Gastrocnemius medialis (tissue), 4 donors: ENCODE data around the gene LINC01488. TPM values are rescaled to one million over a fixed set of nuclear protein-coding genes. Genes with fewer than 3 reads are reported as not detected.

Experiments
- ATAC-seq, 2 donors: fragments of 150-250 bp; one replicate each; pipeline ENCODE4 v1.9.1; 2016
- DNase-seq, 2 donors: peaks; one replicate each; pipeline ENCODE4 v3.0.0-alpha.2; 2019
- H3K27ac ChIP-seq, 4 donors: fragments of 200-600 bp; sonication (generic); 1 replicate in 1 of 4; 2 replicates in 3 of 4; pipeline ENCODE4 v1.5.1; 2016 to 2018; ENCODE audit warnings: mild to moderate bottlenecking in 2 of 4, moderate library complexity in 1 of 4
- H3K27me3 ChIP-seq, 3 donors: fragments of 200-600 bp; sonication (generic) in 2 of 3; 1 replicate in 1 of 3; 2 replicates in 2 of 3; pipeline versions ENCODE4 v1.5.1 to v1.6.0; 2016 to 2019; ENCODE audit warnings: mild to moderate bottlenecking in 1 of 3, moderate library complexity in 1 of 3
- H3K36me3 ChIP-seq, 2 donors: fragments of 200-600 bp; sonication (generic) in 1 of 2; one replicate each; pipeline ENCODE4 v1.5.1; 2017 to 2018
- H3K4me1 ChIP-seq, 2 donors: fragments of 200-600 bp; sonication (generic) in 1 of 2; one replicate each; pipeline ENCODE4 v1.5.1; 2016 to 2017; ENCODE audit warnings: mild to moderate bottlenecking in 2 of 2
- H3K4me3 ChIP-seq, 4 donors: fragments of 200-600 bp; sonication (generic) in 3 of 4; 1 replicate in 1 of 4; 2 replicates in 3 of 4; pipeline ENCODE4 v1.5.1; 2016 to 2019; ENCODE audit warnings: mild to moderate bottlenecking in 2 of 4
- H3K9me3 ChIP-seq, 3 donors: fragments of 200-600 bp; sonication (generic) in 2 of 3; 1 replicate in 1 of 3; 2 replicates in 2 of 3; pipeline ENCODE4 v1.5.1; 2016 to 2019
- POLR2A ChIP-seq, 2 donors: fragments of 450-650 bp; IDR thresholded peaks; one replicate each; pipeline ENCODE4 v1.6.1; 2017; ENCODE audit warnings: antibody characterized with exemption in 2 of 2, mild to moderate bottlenecking in 2 of 2, moderate library complexity in 2 of 2
- in situ Hi-C, 4 donors: fragments of 200-750 bp; cut with MboI; loops; one replicate each; pipeline versions ENCODE4 v1.15.0 to v1.8.0; 2017; ENCODE audit warnings: low sequenced_read_pairs in 4 of 4
- intact Hi-C: fragments of 100-400 bp; cut with DNase I; formaldehyde crosslinking; loops from one replicate; pipeline ENCODE4 v1.15.1; 2023; ENCODE audit warnings: low total_unique reads
- total RNA-seq, 4 donors: library from RNA; depleted of rRNA; stranded (reverse); fragments of >200 nt; gene quantifications; one replicate each; pipeline versions ENCODE4 v1.1.0 to v1.2.3, GENCODE V29; 2016
- TF ChIP-seq, protein P1 (sequence below), 5 experiments: fragments of 450-650 bp in 3 of 5; fragments of 200-600 bp in 2 of 5; sonication (generic) in 2 of 5; IDR thresholded peaks in 4 of 5; conservative IDR thresholded peaks in 1 of 5; 1 replicate in 4 of 5; 2 replicates in 1 of 5; pipeline ENCODE4 v1.5.1; 2016 to 2019; ENCODE audit warnings: antibody characterized with exemption in 5 of 5, mild to moderate bottlenecking in 3 of 5, moderate library complexity in 3 of 5

LINC01488 gene
- total RNA-seq, 4 donors from 2014 or later = not detected

DNA sequence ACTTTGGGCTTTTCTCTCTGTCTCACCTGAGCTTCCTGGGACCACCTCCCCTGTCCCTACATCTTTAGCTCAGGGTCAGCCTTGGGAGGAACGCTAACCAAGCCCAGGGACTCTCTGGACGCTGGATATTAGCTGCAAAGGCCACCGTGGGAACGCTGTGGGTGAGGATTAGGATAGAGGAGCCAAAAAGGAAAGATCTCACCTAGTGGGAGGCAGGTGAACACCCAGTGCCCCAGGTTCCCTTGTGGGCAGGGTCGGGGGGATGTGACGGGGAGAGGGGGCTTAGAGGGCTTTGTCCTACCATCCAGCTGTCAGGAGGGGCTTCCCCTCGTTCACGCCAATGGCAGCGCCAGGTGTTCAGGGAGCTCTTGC, 50.2 kb downstream of the LINC01488 start:
- DNase-seq = no peak

DNA sequence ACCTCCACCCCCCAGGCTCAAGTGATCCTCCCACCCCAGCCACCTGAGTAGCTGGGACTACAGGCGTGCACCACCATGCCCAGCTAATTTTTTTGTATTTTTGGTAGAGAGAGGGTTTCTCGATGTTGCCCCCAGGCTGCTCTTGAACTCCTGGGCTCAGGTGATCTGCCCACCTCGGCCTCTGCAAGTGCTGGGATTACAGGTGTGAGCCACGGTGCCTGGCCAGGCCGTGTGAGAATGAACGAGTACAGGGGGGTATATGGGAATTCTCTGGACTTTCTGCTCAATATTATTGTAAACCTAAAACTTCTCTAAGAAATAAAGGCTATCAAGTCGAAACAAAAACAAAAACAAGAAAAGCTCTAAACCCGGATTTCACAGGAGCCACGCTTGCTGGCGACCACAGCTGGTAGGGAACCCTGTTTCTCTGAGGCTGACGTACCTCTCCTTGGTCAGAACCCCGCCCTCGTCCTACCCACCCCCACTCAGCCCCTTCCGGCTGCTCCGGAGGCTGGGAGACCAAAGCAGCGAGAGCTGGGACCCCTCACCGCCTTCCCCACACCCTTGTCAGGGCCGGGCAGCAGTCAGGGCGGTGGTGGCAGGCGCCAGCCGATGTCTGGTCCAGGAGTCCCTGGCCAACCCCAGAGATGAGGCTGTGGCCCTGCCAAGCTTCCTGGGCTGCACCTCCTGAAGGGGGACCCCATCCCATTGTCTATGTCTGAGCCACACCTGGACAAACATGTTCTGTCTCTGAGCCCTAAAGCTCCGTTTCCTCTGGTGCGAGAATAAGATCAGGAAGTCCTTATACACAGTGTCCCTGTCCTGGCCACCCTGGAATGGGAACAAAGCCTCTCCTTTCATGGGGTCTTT, 52.1 kb downstream of the LINC01488 start:
- in situ Hi-C loops (no loop called here), intact Hi-C loops (no loop called here)
- Histone ChIP-seq H3K4me1 (no peaks in the 10 kb centered on the region), H3K9me3 (no peaks in the 10 kb centered on the region), H3K27me3 (peaks cover 0 to 3% (median 0%) of the 10 kb centered on the region in 3 donors), H3K36me3 (no peaks in the 10 kb centered on the region), H3K27ac (no peak overlapping the region), H3K4me3 (no peak overlapping the region)
- TF ChIP-seq POLR2A (IDR thresholded peaks at IDR 0.05) = no peak
- TF ChIP-seq, protein P1, sequence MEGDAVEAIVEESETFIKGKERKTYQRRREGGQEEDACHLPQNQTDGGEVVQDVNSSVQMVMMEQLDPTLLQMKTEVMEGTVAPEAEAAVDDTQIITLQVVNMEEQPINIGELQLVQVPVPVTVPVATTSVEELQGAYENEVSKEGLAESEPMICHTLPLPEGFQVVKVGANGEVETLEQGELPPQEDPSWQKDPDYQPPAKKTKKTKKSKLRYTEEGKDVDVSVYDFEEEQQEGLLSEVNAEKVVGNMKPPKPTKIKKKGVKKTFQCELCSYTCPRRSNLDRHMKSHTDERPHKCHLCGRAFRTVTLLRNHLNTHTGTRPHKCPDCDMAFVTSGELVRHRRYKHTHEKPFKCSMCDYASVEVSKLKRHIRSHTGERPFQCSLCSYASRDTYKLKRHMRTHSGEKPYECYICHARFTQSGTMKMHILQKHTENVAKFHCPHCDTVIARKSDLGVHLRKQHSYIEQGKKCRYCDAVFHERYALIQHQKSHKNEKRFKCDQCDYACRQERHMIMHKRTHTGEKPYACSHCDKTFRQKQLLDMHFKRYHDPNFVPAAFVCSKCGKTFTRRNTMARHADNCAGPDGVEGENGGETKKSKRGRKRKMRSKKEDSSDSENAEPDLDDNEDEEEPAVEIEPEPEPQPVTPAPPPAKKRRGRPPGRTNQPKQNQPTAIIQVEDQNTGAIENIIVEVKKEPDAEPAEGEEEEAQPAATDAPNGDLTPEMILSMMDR (IDR thresholded peaks at IDR 0.05 in 4 of 5, conservative IDR thresholded peaks at IDR 0.05 in 1 of 5) = no peak
- ATAC-seq = no peak
- no peak for DNase-seq

More for the DNA sequence above, 50.2 kb downstream of the LINC01488 start:
- intact Hi-C loops = no loop called here
- Histone ChIP-seq H3K4me1 (no peaks in the 10 kb centered on the region), H3K27ac (no peak overlapping the region), H3K4me3 (no peak overlapping the region), H3K27me3 (peaks cover 0 to 3% (median 0%) of the 10 kb centered on the region in 3 donors), H3K9me3 (no peaks in the 10 kb centered on the region), H3K36me3 (no peaks in the 10 kb centered on the region)
- TF ChIP-seq, protein P1 (IDR thresholded peaks at IDR 0.05 in 4 of 5, conservative IDR thresholded peaks at IDR 0.05 in 1 of 5) = no peak
- TF ChIP-seq POLR2A (IDR thresholded peaks at IDR 0.05) = no peak
- ATAC-seq = no peak
- in situ Hi-C loops = no loop called here

DNA sequence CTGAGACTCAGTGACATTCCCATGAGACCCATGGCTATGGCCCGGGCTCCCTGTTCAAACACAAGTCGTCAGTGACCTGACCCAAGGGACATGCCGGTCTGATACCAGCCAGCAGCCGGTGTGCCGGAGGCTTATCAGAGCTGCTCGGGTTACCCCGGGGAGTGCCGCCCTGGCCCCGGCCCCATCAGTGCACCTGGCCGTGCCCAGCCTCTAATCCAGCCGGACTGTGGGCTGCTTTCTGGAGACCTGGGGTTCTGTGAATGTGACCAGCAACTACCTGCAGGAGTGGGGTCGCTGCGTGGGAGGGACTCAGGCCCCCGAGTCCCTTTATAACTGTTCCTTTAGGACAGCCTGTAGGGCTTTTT, 52.7 kb downstream of the LINC01488 start:
- no peaks in the 10 kb centered on the region for H3K9me3 ChIP-seq
- peaks cover 0 to 3% (median 0%) of the 10 kb centered on the region in 3 donors for H3K27me3 ChIP-seq
- H3K36me3 ChIP-seq = no peaks in the 10 kb centered on the region
- DNase-seq = no peak
- H3K4me3 ChIP-seq = no peak overlapping the region
- no peak overlapping the region for H3K27ac ChIP-seq
- TF ChIP-seq POLR2A (IDR thresholded peaks at IDR 0.05) = no peak
- TF ChIP-seq, protein P1 (IDR thresholded peaks at IDR 0.05 in 4 of 5, conservative IDR thresholded peaks at IDR 0.05 in 1 of 5) = no peak
- H3K4me1 ChIP-seq = no peaks in the 10 kb centered on the region
- intact Hi-C loops = no loop called here
- ATAC-seq = no peak
- in situ Hi-C loops = no loop called here

DNA sequence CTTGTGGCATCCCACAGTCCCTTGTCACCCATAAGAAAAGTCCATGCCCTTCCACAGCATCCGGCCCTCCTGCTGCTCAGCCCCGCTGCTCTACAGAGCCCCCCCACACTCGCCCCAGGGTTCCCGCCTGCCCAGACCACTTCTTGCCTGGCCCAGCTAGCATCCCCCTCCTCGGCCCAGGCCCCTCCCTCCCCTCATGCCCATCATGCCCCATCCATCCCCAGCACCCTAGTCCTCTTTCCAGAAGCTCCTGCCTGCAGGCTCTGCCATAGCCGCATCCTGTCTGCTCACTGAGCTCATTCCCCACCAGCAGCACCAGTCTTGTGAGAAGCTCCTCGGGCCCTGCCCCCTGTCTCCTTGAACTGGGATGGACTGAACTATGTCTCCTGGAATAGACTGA, 54.4 kb downstream of the LINC01488 start:
- TF ChIP-seq POLR2A (IDR thresholded peaks at IDR 0.05) = no peak
- TF ChIP-seq, protein P1 (IDR thresholded peaks at IDR 0.05 in 4 of 5, conservative IDR thresholded peaks at IDR 0.05 in 1 of 5) = no peak
- no peak overlapping the region for H3K27ac ChIP-seq
- intact Hi-C loops (no loop called here), in situ Hi-C loops (no loop called here)
- H3K4me3 ChIP-seq = no peak overlapping the region
- ATAC-seq (no peak), DNase-seq (no peak)
- peaks cover 12 to 14% of the 10 kb centered on the region in 2 donors for H3K4me1 ChIP-seq
- H3K36me3 ChIP-seq = no peaks in the 10 kb centered on the region
- no peaks in the 10 kb centered on the region for H3K9me3 ChIP-seq
- no peaks in the 10 kb centered on the region for H3K27me3 ChIP-seq
